Measurements from ENCODE around the gene CARMIL1.

Gene CARMIL1

GRCh38 chr6:25417046-25417605 lies 138.0 kb downstream of the CARMIL1 start:
- TF ChIP-seq, protein P1, sequence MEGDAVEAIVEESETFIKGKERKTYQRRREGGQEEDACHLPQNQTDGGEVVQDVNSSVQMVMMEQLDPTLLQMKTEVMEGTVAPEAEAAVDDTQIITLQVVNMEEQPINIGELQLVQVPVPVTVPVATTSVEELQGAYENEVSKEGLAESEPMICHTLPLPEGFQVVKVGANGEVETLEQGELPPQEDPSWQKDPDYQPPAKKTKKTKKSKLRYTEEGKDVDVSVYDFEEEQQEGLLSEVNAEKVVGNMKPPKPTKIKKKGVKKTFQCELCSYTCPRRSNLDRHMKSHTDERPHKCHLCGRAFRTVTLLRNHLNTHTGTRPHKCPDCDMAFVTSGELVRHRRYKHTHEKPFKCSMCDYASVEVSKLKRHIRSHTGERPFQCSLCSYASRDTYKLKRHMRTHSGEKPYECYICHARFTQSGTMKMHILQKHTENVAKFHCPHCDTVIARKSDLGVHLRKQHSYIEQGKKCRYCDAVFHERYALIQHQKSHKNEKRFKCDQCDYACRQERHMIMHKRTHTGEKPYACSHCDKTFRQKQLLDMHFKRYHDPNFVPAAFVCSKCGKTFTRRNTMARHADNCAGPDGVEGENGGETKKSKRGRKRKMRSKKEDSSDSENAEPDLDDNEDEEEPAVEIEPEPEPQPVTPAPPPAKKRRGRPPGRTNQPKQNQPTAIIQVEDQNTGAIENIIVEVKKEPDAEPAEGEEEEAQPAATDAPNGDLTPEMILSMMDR (conservative IDR thresholded peaks at IDR 0.05; ENCODE audit: low read depth, low read length) = no peak
- Histone ChIP-seq H3K4me3 (IDR thresholded peaks at IDR 0.05; ENCODE audit: insufficient read depth, low read depth, low read length) (no peak overlapping the region), H3K36me3 (ENCODE audit: insufficient read depth) (no peaks in the 10 kb centered on the region), H3K27me3 (ENCODE audit: insufficient read depth, low read depth) (no peaks in the 10 kb centered on the region), H3K9ac (no peak overlapping the region), H3K27ac (no peak overlapping the region), H3K4me1 (ENCODE audit: low read depth, poor library complexity, severe bottlenecking) (peaks cover 35% of the 10 kb centered on the region), H2AFZ (ENCODE audit: low read depth) (no peak overlapping the region), H3K4me2 (no peak overlapping the region), H4K20me1 (ENCODE audit: insufficient read depth) (no peaks in the 10 kb centered on the region), H3K79me2 (ENCODE audit: insufficient read depth, low read depth) (peaks cover 19% of the 10 kb centered on the region; the same call in 1 of the 2 replicates)

- no peak overlapping the region for H3K4me3 ChIP-seq (IDR thresholded peaks at IDR 0.05; ENCODE audit: insufficient read depth, low read depth, low read length)
- peaks cover 21% of the 10 kb centered on the region for H3K4me1 ChIP-seq (ENCODE audit: low read depth, poor library complexity, severe bottlenecking)
These were observed 139.4 kb downstream of the CARMIL1 start for GRCh38 chr6:25418454-25419052.

DNA sequence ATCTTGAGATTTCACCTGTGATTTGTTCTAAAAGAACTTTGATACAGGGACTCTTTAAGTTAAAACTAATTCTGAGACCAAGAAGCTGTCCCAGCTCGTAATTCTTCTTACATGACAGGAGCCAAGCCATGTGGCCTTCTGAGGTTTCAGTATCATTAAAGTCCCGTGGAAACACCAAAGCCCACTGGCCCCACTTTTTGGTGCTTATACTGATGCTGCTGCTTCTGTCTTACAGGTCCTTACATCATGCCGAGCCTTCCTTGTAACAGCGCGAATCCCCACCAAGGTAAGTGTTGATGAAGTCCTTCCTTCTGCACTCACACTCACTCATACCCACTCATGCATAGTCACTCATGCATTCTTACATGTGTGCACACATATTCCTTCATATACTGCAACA lies 140.7 kb downstream of the CARMIL1 start:
- peaks cover 13% of the 10 kb centered on the region; the same call in 1 of the 2 replicates for H3K79me2 ChIP-seq (ENCODE audit: insufficient read depth, low read depth)
- no peak overlapping the region for H3K27ac ChIP-seq
- no peaks in the 10 kb centered on the region for H3K27me3 ChIP-seq (ENCODE audit: insufficient read depth, low read depth)
- no peaks in the 10 kb centered on the region for H4K20me1 ChIP-seq (ENCODE audit: insufficient read depth)
- H3K36me3 ChIP-seq (ENCODE audit: insufficient read depth) = no peaks in the 10 kb centered on the region
- no peak overlapping the region for H3K4me3 ChIP-seq (IDR thresholded peaks at IDR 0.05; ENCODE audit: insufficient read depth, low read depth, low read length)
- H3K9ac ChIP-seq = no peak overlapping the region
- H3K4me2 ChIP-seq = no peak overlapping the region
- no peak overlapping the region for H2AFZ ChIP-seq (ENCODE audit: low read depth)
- peaks cover 8% of the 10 kb centered on the region for H3K4me1 ChIP-seq (ENCODE audit: low read depth, poor library complexity, severe bottlenecking)
- TF ChIP-seq, protein P1 (conservative IDR thresholded peaks at IDR 0.05; ENCODE audit: low read depth, low read length) = no peak

More at GRCh38 chr6:25418454-25419052, 139.4 kb downstream of the CARMIL1 start:
- no peak overlapping the region for H3K27ac ChIP-seq
- H3K79me2 ChIP-seq (ENCODE audit: insufficient read depth, low read depth) = peaks cover 13% of the 10 kb centered on the region; the same call in 1 of the 2 replicates
- H4K20me1 ChIP-seq (ENCODE audit: insufficient read depth) = no peaks in the 10 kb centered on the region
- H3K4me2 ChIP-seq = no peak overlapping the region
- H3K36me3 ChIP-seq (ENCODE audit: insufficient read depth) = no peaks in the 10 kb centered on the region
- H3K27me3 ChIP-seq (ENCODE audit: insufficient read depth, low read depth) = no peaks in the 10 kb centered on the region
- no peak overlapping the region for H3K9ac ChIP-seq
- no peak overlapping the region for H2AFZ ChIP-seq (ENCODE audit: low read depth)
- TF ChIP-seq, protein P1 (conservative IDR thresholded peaks at IDR 0.05; ENCODE audit: low read depth, low read length) = no peak

DNA sequence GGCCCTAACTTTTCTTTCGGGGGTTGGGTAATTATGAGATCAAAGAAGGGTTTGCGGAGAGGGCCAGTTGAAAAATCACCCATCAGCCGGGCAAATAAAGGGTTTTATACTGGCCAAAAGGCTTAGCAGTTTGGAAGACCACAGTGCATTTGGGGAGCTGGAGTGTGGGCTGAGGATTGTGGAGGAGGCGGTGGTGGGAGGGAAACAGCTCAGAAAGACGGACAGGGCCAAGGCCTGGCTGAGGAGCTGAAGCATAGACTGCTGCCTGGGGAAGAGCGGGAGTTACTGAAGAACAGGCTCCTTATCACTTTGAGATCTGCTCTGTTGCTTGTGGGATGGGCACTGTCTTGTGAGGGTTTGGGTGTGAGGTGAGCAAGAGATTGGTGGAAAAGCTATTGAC lies 144.2 kb downstream of the CARMIL1 start:
- H3K4me2 ChIP-seq = no peak overlapping the region
- peaks cover 4% of the 10 kb centered on the region for H3K4me1 ChIP-seq (ENCODE audit: low read depth, poor library complexity, severe bottlenecking)
- H3K9ac ChIP-seq = no peak overlapping the region
- H3K79me2 ChIP-seq (ENCODE audit: insufficient read depth, low read depth) = no peaks in the 10 kb centered on the region
- H2AFZ ChIP-seq (ENCODE audit: low read depth) = no peak overlapping the region
- no peaks in the 10 kb centered on the region for H4K20me1 ChIP-seq (ENCODE audit: insufficient read depth)
- H3K27me3 ChIP-seq (ENCODE audit: insufficient read depth, low read depth) = no peaks in the 10 kb centered on the region
- no peaks in the 10 kb centered on the region for H3K36me3 ChIP-seq (ENCODE audit: insufficient read depth)
- no peak overlapping the region for H3K4me3 ChIP-seq (IDR thresholded peaks at IDR 0.05; ENCODE audit: insufficient read depth, low read depth, low read length)
- H3K27ac ChIP-seq = no peak overlapping the region
- TF ChIP-seq, protein P1 (conservative IDR thresholded peaks at IDR 0.05; ENCODE audit: low read depth, low read length) = no peak

Measured in KMS-11 (cell line).